ENCODE results near the gene CHN2.

DNA sequence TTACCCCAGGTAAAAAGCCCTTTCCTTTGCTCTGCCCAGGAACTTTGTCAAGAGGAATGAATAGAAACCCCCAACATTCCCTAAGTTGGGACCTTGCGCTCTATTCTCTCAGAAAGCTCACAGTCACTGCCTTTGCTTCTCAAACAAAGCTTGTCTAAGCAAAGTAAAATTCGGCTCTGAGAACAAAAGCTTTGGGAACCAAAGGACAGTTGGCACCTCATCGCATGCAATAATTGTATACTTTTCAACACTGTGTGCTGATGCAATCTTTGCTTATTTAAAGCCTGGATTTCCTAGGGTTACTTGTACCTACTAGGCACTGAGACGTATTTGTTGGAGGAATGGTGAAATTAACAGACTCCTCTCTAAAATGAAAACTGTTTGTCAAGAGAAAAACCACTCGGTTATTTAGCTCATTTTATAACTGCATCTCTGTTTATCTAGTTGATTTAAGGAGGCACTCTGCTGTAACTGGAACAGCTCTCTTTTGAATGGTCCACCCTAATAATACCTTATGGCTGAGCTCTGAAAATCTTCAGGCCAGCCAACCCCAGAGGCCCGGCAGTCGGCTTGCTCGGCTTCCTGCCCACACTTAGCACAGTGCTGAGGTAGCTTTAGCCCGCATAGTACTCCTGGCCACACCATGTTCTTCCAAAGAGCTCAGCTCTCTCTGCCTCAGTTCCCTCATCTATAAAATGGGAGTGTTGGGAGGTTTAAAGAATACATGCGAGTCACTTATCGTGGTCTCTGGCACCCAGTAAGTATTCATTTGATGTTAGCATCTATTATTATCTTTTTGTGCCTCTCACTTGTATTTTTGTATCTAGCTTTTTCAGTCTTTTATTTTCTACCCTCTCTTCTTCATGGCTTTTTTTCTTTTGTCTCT is 288.9 kb downstream of the CHN2 start:
- TF ChIP-seq POLR2AphosphoS5 (IDR thresholded peaks at IDR 0.05; ENCODE audit: low read depth, low read length): no peak
- TF ChIP-seq SIN3A (IDR thresholded peaks at IDR 0.05; ENCODE audit: borderline replicate concordance, insufficient read depth, low read length): no peak
- TF ChIP-seq, protein P1, sequence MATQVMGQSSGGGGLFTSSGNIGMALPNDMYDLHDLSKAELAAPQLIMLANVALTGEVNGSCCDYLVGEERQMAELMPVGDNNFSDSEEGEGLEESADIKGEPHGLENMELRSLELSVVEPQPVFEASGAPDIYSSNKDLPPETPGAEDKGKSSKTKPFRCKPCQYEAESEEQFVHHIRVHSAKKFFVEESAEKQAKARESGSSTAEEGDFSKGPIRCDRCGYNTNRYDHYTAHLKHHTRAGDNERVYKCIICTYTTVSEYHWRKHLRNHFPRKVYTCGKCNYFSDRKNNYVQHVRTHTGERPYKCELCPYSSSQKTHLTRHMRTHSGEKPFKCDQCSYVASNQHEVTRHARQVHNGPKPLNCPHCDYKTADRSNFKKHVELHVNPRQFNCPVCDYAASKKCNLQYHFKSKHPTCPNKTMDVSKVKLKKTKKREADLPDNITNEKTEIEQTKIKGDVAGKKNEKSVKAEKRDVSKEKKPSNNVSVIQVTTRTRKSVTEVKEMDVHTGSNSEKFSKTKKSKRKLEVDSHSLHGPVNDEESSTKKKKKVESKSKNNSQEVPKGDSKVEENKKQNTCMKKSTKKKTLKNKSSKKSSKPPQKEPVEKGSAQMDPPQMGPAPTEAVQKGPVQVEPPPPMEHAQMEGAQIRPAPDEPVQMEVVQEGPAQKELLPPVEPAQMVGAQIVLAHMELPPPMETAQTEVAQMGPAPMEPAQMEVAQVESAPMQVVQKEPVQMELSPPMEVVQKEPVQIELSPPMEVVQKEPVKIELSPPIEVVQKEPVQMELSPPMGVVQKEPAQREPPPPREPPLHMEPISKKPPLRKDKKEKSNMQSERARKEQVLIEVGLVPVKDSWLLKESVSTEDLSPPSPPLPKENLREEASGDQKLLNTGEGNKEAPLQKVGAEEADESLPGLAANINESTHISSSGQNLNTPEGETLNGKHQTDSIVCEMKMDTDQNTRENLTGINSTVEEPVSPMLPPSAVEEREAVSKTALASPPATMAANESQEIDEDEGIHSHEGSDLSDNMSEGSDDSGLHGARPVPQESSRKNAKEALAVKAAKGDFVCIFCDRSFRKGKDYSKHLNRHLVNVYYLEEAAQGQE (IDR thresholded peaks at IDR 0.05; ENCODE audit: insufficient read depth in 1 of 2, low read depth in 2 of 2, low read length in 2 of 2): no peak
- no peak for TF ChIP-seq FOXP2 (optimal IDR thresholded peaks at IDR 0.05; ENCODE audit: borderline replicate concordance, extremely low read depth, extremely low read length, insufficient read depth)
- TF ChIP-seq TAF1 (IDR thresholded peaks at IDR 0.05; ENCODE audit: borderline replicate concordance, insufficient read depth, low read length): no peak

Measured in PFSK-1 (cell line).